Activated T-helper 1 cell treated with anti-CD3 and anti-CD28 coated beads, Interleukin-12 subunit alpha, Interleukin-12 subunit beta, Interleukin-2, Interleukin-4 antibody, amounts not matched to agents 30 ng/mL and 10 ng/mL and 1 ng/mL, durations not matched to agents 14 hours and 24 hours and 36 hours (primary cell): ENCODE results near the gene COMMD4. TPM values are rescaled to one million over a fixed set of nuclear protein-coding genes. Genes with fewer than 3 reads are reported as not detected.
"Not testable (repeated sequence)": the region's sequence is repeated elsewhere in the genome, so short reads cannot be mapped to it uniquely, and the experiment has no call there.

Experiments used
- DNase-seq: peaks from one replicate; pipeline ENCODE4 v3.0.0; 2021; ENCODE audit warnings: low spot score
- H3K27ac Mint-ChIP-seq: one replicate; pipeline ENCODE4 v1.8.0; 2021; ENCODE audit warnings: mild to moderate bottlenecking, mixed read lengths
- H3K27me3 Mint-ChIP-seq: one replicate; pipeline ENCODE4 v1.8.0; 2022; ENCODE audit warnings: mild to moderate bottlenecking, moderate library complexity, mixed read lengths; ENCODE audit not compliant: insufficient read depth
- H3K36me3 Mint-ChIP-seq: one replicate; pipeline ENCODE4 v1.8.0; 2021; ENCODE audit warnings: low read depth, mixed read lengths
- H3K4me1 Mint-ChIP-seq: one replicate; pipeline ENCODE4 v1.8.0; 2021; ENCODE audit warnings: low read depth, mixed read lengths
- H3K4me3 Mint-ChIP-seq: one replicate; pipeline ENCODE4 v1.8.0; 2021; ENCODE audit warnings: mild to moderate bottlenecking, moderate library complexity, mixed read lengths
- H3K9me3 Mint-ChIP-seq: one replicate; pipeline ENCODE4 v1.8.0; 2021; ENCODE audit warnings: mixed read lengths
- intact Hi-C: fragments of 100-400 bp; cut with micrococcal nuclease; formaldehyde crosslinking; loops from one replicate; pipeline ENCODE4 v1.15.1; 2024
- total RNA-seq: library from RNA; stranded (reverse); gene quantifications from 2 replicates; pipeline ENCODE4 v1.2.3, GENCODE V29; 2022

COMMD4 gene
- total RNA-seq, 1 donor from 2014 or later, result 79.8 TPM

DNA sequence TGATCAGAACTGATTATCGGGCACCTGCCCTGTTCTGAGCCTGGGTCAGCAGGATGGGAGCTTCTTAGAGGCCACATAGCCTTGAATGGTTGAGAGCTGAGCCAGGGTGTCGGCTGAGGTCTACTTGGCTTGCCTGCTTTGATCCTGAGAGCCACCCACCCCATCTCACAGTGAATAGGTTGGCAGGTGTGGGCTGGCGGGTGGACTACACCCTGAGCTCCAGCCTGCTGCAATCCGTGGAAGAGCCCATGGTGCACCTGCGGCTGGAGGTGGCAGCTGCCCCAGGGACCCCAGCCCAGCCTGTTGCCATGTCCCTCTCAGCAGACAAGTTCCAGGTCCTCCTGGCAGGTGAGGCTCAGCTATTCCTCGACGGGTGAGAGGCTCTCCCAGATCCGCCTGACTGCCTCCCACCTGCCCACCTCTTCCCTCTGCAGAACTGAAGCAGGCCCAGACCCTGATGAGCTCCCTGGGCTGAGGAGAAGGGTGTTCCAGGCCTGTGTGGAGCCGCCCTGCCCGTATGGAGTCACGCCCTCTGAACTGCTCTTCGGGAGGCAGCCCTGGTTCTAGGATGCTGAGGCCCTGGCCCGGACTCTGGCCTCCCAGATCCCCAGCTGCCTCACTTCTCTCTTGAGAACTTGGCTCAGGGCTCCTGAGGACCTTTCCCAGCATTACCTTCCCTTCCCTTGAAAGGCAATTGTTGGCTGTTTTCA, 3.8 kb downstream of the COMMD4 start:
- Mint-ChIP-seq H3K4me3 (no peak overlapping the region), H3K27ac (no peak overlapping the region), H3K36me3 (peaks cover 5% of the 10 kb centered on the region), H3K9me3 (no peaks in the 10 kb centered on the region), H3K27me3 (peaks cover 2% of the 10 kb centered on the region), H3K4me1 (peaks cover 21% of the 10 kb centered on the region)
- DNase-seq, result no peak
- intact Hi-C loops, result no loop called here

DNA sequence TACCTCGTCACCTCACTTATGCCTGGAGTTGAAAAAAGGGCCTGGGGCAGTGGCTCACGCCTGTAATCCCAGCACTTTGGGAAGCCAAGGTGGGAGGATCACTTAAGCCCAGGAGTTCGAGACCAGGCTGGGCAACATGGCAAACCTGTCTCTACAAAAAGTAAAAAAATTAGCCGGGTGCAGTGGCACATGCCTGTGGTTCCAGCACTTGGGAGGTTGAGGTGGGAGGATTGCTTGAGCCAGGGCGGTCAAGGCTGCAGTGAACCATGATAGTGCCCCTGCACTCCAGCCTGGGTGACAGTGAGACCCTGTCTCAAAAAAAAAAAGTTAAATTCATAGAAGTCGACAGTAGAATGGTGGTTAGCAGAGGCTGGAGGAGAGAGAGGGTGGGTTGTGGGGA, 6.4 kb downstream of the COMMD4 start:
- intact Hi-C loops, result no loop called here
- Mint-ChIP-seq H3K27ac (no peak overlapping the region), H3K36me3 (peaks cover 3% of the 10 kb centered on the region), H3K9me3 (no peaks in the 10 kb centered on the region), H3K4me1 (peaks cover 7% of the 10 kb centered on the region), H3K4me3 (no peak overlapping the region), H3K27me3 (peaks cover 19% of the 10 kb centered on the region)
- DNase-seq, result no peak

DNA sequence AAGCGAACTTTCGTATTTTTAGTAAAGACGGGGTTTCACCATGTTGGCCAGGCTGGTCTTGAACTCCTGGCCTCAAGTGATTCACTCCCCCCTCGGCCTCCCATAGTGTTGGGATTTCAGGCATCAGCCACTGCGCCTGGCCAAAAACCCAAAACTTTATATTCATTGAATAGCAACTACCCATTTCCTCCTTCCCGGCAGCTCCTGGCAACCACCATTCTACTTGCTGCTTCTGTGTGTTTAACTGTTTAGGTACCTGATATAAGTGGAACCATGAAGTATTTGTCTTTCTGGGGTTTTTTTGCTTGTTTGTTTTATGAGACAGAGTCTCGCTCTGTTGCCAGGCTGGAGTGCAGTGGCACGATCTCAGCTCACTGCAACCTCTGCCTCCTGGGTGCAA, 8.1 kb downstream of the COMMD4 start:
- peaks cover 21% of the 10 kb centered on the region for H3K27me3 Mint-ChIP-seq
- intact Hi-C loops, H3K36me3 Mint-ChIP-seq, DNase-seq, H3K4me3 Mint-ChIP-seq, H3K9me3 Mint-ChIP-seq, H3K4me1 Mint-ChIP-seq, H3K27ac Mint-ChIP-seq: not testable (repeated sequence)

DNA sequence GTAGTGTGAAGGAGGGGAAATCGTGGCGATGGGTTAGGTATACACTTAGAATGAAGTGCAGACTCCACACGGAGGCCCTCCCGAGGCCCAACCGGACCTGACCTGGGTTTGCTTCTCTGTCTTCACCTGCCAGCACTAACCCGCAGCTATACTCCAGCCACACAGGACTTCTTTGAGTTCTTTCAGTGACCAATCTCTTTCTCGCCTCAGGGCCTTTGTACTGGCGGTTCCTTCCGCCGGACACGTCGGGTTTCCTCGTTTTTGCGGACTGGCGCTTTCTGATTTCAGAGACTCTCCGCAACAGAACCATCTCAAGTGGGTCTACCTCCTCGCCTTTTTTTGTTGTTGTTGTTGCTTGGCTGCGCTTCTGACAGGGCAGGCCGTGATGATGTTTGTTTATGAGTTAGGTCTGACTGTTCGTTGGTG, 10.9 kb downstream of the COMMD4 start, which contains the start of gene NEIL1:
Gene NEIL1 (plus strand): TSS at position 244 of the 426 bp plus-strand sequence. CDS start 1,867 bp downstream, outside the sequence.
- intact Hi-C loops, result loop anchor here (2.0 kb wide), 1 partner anchor 22 kb away; the partner anchor contains the start of gene MAN2C1

DNA sequence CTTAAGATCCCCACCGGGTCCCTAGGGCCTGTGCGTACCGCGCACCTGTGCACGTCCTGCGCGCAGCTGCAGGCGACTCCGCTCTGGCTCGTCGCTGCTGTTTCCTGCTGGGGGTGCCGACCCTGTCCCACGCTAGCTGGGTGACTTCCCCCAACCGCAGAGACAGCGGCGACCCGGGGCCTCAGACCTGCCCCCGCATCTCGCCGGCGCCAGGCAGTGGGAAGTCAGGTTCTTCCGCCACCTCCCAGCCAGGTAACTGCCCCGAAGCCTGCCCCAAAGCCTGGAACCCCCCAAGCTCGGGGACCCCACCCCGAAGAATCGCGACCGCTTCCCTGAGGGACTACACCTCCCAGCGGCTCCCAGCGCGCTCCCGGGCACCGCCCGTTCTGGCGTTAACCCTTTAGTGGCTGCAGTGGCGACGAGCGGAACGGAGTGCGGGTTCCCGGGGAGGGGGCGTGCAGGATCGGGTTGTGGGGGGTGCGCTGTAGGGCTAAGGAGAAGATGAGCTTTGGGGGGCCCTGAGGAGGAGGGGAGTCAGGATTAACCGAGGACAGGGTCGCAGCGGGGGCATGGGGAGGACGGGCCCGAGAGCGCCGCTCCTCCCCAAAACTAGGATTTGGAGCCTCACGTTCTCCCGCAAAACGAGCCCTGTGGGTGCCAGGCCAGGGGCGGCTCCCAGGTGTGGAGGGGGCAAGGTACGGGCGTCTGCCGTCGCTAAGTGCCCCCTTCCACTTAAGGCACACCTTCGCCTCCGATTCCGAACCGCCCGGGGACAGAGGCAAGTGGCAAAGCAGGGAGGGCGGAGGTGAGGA, 11.6 kb downstream of the COMMD4 start:
- intact Hi-C loops, result loop anchor here (2.0 kb wide), 1 partner anchor 21 kb away; the partner anchor contains the start of gene MAN2C1
- peaks cover 19% of the 10 kb centered on the region for H3K36me3 Mint-ChIP-seq
- peak overlapping the region; percentile 75 for H3K4me3 Mint-ChIP-seq

More for the DNA sequence above, 10.9 kb downstream of the COMMD4 start, which contains the start of gene NEIL1:
- Mint-ChIP-seq H3K4me3 (peak within 1 kb of the TSS; percentile 75), H3K27me3 (peaks cover 21% of the 10 kb centered on the region), H3K27ac (peak within 1 kb of the TSS; percentile 24), H3K4me1 (peaks cover 26% of the 10 kb centered on the region), H3K9me3 (peaks cover 19% of the 10 kb centered on the region), H3K36me3 (peaks cover 19% of the 10 kb centered on the region)
- no peak for DNase-seq

DNA sequence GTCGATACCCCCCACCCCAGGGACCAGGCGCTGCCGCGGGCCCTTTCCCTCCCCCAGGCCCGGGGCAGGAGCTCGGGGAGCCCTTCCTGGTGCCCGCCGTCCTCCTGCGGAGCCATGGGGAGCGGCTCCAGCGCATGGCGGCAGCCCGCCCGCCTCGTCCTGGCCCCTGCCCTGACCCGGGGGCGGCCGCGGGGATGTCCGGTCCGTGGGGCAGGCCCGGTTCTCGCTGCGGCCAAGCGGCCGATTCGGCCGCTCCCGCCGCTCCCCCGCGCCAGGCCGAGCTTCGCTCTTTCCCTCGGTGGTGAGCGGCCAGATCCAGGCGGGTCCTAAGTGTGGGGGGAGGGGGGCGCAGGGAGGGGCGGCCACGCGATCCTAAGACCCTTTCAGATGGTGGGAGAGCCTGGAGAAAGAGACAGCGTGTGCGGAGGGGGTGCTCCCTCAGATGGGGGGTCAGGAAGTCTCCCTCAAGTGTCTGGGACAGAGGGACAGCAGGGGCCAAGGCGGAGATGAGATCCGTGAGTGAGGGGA, 12.2 kb downstream of the COMMD4 start:
- Mint-ChIP-seq H3K4me1 (peaks cover 26% of the 10 kb centered on the region), H3K9me3 (peaks cover 19% of the 10 kb centered on the region), H3K4me3 (no peak overlapping the region), H3K27ac (peak overlapping the region; percentile 68), H3K36me3 (peaks cover 19% of the 10 kb centered on the region), H3K27me3 (peaks cover 21% of the 10 kb centered on the region)
- intact Hi-C loops, result no loop called here
- DNase-seq, result no peak

More for the DNA sequence above, 11.6 kb downstream of the COMMD4 start:
- peaks cover 19% of the 10 kb centered on the region for H3K9me3 Mint-ChIP-seq
- peak; percentile 28 for DNase-seq
- H3K27me3 Mint-ChIP-seq, result peaks cover 21% of the 10 kb centered on the region
- H3K4me1 Mint-ChIP-seq, result peaks cover 26% of the 10 kb centered on the region
- H3K27ac Mint-ChIP-seq, result peak overlapping the region; percentile 24

DNA sequence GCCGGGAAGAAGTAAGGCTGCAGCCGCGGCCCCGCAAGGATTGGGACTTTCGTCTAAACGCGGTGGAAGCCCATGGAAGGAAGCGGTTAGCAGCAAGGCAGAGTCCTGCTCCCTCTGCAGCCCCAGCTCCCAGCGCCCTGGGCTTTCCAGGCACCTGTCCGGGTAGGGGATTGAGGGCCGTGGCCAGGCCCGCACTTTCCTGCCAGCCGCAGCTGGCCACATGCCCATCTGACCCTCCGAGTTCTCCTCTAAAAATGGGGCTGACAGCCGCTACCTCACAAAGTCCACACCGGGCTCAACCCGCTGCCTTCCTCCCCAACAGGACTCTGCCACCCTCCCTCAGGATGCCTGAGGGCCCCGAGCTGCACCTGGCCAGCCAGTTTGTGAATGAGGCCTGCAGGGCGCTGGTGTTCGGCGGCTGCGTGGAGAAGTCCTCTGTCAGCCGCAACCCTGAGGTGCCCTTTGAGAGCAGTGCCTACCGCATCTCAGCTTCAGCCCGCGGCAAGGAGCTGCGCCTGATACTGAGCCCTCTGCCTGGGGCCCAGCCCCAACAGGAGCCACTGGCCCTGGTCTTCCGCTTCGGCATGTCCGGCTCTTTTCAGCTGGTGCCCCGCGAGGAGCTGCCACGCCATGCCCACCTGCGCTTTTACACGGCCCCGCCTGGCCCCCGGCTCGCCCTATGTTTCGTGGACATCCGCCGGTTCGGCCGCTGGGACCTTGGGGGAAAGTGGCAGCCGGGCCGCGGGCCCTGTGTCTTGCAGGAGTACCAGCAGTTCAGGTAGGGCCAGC, 12.9 kb downstream of the COMMD4 start:
- Mint-ChIP-seq H3K36me3 (peaks cover 22% of the 10 kb centered on the region), H3K9me3 (peaks cover 19% of the 10 kb centered on the region), H3K27ac (peak overlapping the region; percentile 68), H3K4me3 (peak overlapping the region; percentile 15), H3K27me3 (peaks cover 21% of the 10 kb centered on the region), H3K4me1 (peaks cover 26% of the 10 kb centered on the region)
- DNase-seq, result no peak
- intact Hi-C loops, result no loop called here

DNA sequence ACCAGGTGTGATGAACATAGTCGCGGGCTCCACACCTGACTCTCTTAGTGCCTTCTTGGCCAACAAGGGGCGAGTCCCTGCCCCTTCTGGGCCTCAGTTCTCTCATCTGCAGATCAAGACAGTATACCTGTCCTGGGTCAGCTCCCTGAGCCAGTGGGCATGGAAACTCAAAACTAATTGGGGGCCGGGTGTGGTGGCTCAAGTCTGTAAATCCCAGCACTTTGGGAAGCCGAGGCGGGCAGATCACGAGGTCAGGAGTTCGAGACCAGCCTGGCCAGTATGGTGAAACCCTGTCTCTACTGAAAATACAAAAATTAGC, 13.4 kb downstream of the COMMD4 start:
- H3K27ac Mint-ChIP-seq, H3K4me3 Mint-ChIP-seq, DNase-seq, intact Hi-C loops: not testable (repeated sequence)
- Mint-ChIP-seq H3K36me3 (peaks cover 22% of the 10 kb centered on the region), H3K9me3 (peaks cover 19% of the 10 kb centered on the region), H3K4me1 (peaks cover 26% of the 10 kb centered on the region), H3K27me3 (peaks cover 21% of the 10 kb centered on the region)

DNA sequence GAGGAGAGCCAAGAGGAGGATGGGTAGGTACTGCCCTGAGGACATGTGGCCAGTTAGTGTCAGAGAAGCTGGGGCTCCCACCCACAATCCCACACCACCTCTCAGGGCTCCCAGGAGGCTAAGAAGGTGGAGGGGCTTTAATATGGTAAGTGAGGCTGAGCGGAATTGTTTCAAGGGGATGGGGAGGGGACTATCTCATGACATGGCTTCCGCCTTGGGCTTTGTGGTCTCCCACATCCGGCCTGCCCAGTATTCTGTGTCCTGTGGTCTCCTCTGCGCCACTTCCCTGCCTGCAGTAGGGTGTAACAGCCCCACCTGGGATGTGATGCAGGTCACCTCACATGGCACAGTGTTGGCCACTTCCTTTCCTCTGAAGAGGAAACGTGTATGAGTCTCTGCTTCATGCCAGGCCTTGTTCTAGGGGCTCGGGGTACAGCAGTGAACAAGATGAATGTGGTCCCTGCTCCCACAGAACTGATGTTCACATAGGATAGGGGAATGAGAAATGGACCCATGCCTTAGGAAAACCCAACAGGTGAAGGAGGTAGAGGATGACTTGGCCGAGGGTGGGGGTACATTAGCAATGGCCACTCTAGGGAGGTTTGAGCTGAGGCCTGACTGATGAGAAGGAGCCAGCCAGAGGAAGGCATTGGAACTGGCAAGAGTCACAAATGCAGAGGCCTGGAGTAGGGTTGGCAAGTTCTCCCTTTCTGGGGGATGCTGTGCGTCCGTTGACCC, 14.2 kb downstream of the COMMD4 start:
- Mint-ChIP-seq H3K9me3 (peaks cover 19% of the 10 kb centered on the region), H3K27me3 (peaks cover 19% of the 10 kb centered on the region), H3K36me3 (peaks cover 22% of the 10 kb centered on the region), H3K4me3 (peak overlapping the region; percentile 61), H3K4me1 (peaks cover 26% of the 10 kb centered on the region), H3K27ac (peak overlapping the region; percentile 89)
- intact Hi-C loops, result no loop called here
- peak; percentile 80 for DNase-seq

DNA sequence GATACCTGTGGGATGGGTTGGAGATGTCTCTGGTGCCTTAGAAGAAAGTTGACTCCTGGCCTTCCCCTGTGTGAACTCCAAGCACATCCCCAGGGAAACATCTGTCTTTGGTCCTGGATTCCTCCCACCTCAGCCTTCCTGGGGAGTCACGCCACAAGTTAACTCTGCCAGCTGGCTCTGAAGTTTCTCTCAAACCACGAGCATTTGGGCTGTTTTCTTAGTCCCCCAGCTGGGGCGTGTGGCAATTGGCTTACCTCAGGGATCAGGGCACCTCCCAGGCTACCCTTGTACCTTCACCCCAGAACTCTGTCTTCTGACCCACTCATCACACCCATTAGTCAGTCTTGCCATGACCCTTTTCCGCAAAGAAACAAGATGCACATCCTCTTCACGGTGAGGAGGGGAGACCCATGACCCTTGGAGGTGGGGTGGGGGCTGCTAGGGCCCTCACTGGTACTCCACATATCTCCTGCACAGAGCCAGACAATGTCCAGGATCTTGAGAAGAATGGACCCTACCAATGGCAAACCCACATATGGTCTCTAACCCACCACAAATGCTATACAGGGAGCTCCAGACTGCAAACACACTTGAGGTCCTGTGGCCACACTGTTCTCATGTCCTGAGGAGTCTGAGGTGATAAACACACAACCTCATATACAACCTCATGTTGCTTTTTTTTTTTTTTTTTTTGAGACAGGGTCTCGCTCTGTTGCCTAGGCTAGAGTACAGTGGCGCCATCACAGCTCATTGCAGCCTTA, 14.9 kb downstream of the COMMD4 start:
- H3K27me3 Mint-ChIP-seq, result peaks cover 12% of the 10 kb centered on the region
- H3K4me1 Mint-ChIP-seq, result peaks cover 26% of the 10 kb centered on the region
- H3K4me3 Mint-ChIP-seq, result peak overlapping the region; percentile 17
- no peak for DNase-seq
- H3K9me3 Mint-ChIP-seq, result peaks cover 19% of the 10 kb centered on the region
- intact Hi-C loops, result no loop called here
- H3K27ac Mint-ChIP-seq, result peak overlapping the region; percentile 89
- H3K36me3 Mint-ChIP-seq, result peaks cover 22% of the 10 kb centered on the region

DNA sequence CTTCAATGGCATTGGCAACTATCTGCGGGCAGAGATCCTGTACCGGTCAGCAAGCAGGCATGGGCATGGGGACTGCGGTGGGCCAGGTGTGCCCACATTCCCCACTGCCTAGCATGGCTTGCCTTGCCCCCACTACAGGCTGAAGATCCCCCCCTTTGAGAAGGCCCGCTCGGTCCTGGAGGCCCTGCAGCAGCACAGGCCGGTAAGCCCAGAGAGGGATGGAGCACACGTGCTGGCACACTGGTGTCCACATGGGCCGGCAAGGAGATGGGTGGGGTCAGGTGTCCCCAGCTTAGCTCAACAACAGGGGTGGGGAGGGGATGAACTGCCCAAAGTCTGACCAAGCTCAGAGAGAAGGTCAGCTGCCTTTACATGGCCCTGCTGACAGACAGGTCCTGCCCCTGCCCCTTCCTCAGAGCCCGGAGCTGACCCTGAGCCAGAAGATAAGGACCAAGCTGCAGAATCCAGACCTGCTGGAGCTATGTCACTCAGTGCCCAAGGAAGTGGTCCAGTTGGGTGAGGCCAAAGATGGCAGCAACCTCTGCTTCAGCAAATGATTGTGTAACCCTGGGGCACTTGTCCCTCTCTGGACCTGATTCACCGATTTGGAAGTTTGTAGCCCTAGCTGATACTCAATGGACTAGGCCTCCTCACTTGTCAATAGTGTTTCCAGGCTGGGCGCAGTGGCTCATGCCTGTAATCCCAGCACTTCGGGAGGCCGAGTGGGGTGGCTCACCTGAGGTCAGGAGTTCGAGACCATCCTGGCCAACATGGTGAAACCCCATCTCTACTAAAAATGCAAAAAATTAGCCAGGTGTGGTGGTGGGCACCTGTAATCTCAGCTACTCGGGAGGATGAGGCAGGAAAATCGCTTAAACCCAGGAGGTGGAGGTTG, 16.6 kb downstream of the COMMD4 start:
- DNase-seq, result no peak
- Mint-ChIP-seq H3K36me3 (peaks cover 22% of the 10 kb centered on the region), H3K9me3 (peaks cover 19% of the 10 kb centered on the region), H3K27ac (no peak overlapping the region), H3K4me1 (peaks cover 17% of the 10 kb centered on the region), H3K27me3 (peaks cover under 1% of the 10 kb centered on the region), H3K4me3 (no peak overlapping the region)
- intact Hi-C loops, result no loop called here
